ENCODE results near the gene HSF5. TPM values are rescaled to one million over a fixed set of nuclear protein-coding genes. Genes with fewer than 3 reads are reported as not detected.

HSF5 gene
- total RNA-seq, 1 experiment from 2014 or later, result 0.07 TPM

DNA sequence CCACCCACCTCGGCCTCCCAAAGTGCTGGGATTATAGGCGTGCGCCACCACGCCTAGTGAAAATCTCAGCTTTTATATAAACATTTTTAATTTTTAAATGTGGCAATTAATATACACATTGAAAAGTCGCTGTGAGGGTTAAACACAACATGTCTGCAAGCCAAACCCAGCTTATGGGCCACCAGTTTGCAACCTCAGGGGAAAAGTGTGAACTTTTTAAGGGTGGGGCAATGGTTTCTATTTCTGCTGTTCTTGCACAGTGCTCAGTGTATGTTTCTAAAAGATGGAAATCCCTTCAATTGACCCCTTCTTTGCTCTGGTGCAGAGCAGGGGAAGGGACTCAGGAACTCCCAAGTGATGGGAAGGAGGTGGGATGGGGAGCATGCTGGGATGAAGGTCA lies 117.9 kb downstream of the HSF5 start:
- intact Hi-C loops (cut with micrococcal nuclease; ENCODE audit: unreplicated experiment), result no loop called here
- H3K4me3 Mint-ChIP-seq (ENCODE audit: low read depth, unreplicated experiment), result no peak overlapping the region

More for the DNA sequence above, 117.9 kb downstream of the HSF5 start:
- Mint-ChIP-seq H3K27me3 (ENCODE audit: unreplicated experiment) (no peaks in the 10 kb centered on the region), H3K27ac (ENCODE audit: unreplicated experiment) (no peak overlapping the region), H3K4me1 (ENCODE audit: low read depth, unreplicated experiment) (peaks cover 12% of the 10 kb centered on the region), H3K9me3 (ENCODE audit: low read depth, unreplicated experiment) (no peaks in the 10 kb centered on the region), H3K36me3 (ENCODE audit: insufficient read depth, unreplicated experiment) (no peaks in the 10 kb centered on the region)
- no peak for DNase-seq
- CTCF ChIA-PET, result interaction anchor here (1.1 kb wide), 1 partner anchor 47 kb away, joined by 4 read pairs; the partner anchor contains the start of gene RNF43
- TF ChIP-seq, protein P1, sequence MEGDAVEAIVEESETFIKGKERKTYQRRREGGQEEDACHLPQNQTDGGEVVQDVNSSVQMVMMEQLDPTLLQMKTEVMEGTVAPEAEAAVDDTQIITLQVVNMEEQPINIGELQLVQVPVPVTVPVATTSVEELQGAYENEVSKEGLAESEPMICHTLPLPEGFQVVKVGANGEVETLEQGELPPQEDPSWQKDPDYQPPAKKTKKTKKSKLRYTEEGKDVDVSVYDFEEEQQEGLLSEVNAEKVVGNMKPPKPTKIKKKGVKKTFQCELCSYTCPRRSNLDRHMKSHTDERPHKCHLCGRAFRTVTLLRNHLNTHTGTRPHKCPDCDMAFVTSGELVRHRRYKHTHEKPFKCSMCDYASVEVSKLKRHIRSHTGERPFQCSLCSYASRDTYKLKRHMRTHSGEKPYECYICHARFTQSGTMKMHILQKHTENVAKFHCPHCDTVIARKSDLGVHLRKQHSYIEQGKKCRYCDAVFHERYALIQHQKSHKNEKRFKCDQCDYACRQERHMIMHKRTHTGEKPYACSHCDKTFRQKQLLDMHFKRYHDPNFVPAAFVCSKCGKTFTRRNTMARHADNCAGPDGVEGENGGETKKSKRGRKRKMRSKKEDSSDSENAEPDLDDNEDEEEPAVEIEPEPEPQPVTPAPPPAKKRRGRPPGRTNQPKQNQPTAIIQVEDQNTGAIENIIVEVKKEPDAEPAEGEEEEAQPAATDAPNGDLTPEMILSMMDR (IDR thresholded peaks at IDR 0.05; ENCODE audit: unreplicated experiment), result no peak
- BruUV-seq (replicated peaks), result no TSS peak

Other genes starting within 250 kb of the HSF5 start
- not detected in 2 replicates for gene LPO, start 249.8 kb downstream of the HSF5 start, total RNA-seq (2022)
- gene MPO, start 207.5 kb downstream of the HSF5 start, total RNA-seq (2022), result not detected in 2 replicates
- gene TSPOAP1, start 159.6 kb downstream of the HSF5 start, total RNA-seq (2022), result not detected in 2 replicates
- gene SUPT4H1, start 136.2 kb downstream of the HSF5 start, total RNA-seq (2022), result 40.3 and 46.7 TPM in 2 replicates
- 2.9 and 4.5 TPM in 2 replicates for gene RNF43, start 70.9 kb downstream of the HSF5 start, total RNA-seq (2022)
- 28.2 and 33.5 TPM in 2 replicates for gene MTMR4, start 26.2 kb upstream of the HSF5 start, total RNA-seq (2022)
- 0.07 TPM in 2 replicates for gene TEX14, start 203.6 kb upstream of the HSF5 start, total RNA-seq (2022)
- gene RAD51C, start 204.2 kb upstream of the HSF5 start, total RNA-seq (2022), result 24.3 and 28.4 TPM in 2 replicates

Measured in Calu3 (cell line).